GM18526 (cell line): ENCODE data around the gene ASIC5.

ENCODE experiments used
- POLR2A ChIP-seq: IDR thresholded peaks from 3 replicates; pipeline ENCODE4 v1.6.1; 2011; ENCODE audit not compliant: insufficient read length; ENCODE audit errors: extremely low read depth

ASIC5 gene

GRCh38 chr4:155887847-155888570, 21.9 kb upstream of the ASIC5 start:
- TF ChIP-seq POLR2A: no peak

- TF ChIP-seq POLR2A: no peak
Measured at GRCh38 chr4:155887045-155887444, 21.0 kb upstream of the ASIC5 start.

- no peak for TF ChIP-seq POLR2A
Measured at GRCh38 chr4:155885666-155886065, 19.6 kb upstream of the ASIC5 start.

GRCh38 chr4:155883895-155884294, 17.8 kb upstream of the ASIC5 start:
- TF ChIP-seq POLR2A: no peak

GRCh38 chr4:155881555-155881954, 15.5 kb upstream of the ASIC5 start:
- TF ChIP-seq POLR2A: no peak

- TF ChIP-seq POLR2A: no peak
Measured at GRCh38 chr4:155879767-155880166, 13.7 kb upstream of the ASIC5 start.

GRCh38 chr4:155878611-155879010, 12.5 kb upstream of the ASIC5 start:
- TF ChIP-seq POLR2A: no peak

GRCh38 chr4:155877971-155878370, 11.9 kb upstream of the ASIC5 start:
- no peak for TF ChIP-seq POLR2A

- no peak for TF ChIP-seq POLR2A
Measured at GRCh38 chr4:155875878-155876277, 9.8 kb upstream of the ASIC5 start.

- TF ChIP-seq POLR2A: no peak
Measured at GRCh38 chr4:155855897-155856296, 10.2 kb downstream of the ASIC5 start.

- no peak for TF ChIP-seq POLR2A
Measured at GRCh38 chr4:155854582-155855226, 11.4 kb downstream of the ASIC5 start.

- no peak for TF ChIP-seq POLR2A
Measured at GRCh38 chr4:155853189-155853588, 12.9 kb downstream of the ASIC5 start.

GRCh38 chr4:155849042-155849441, 17.0 kb downstream of the ASIC5 start:
- no peak for TF ChIP-seq POLR2A

- no peak for TF ChIP-seq POLR2A
Measured at GRCh38 chr4:155846929-155847328, 19.1 kb downstream of the ASIC5 start.

GRCh38 chr4:155842080-155842479, 24.0 kb downstream of the ASIC5 start:
- no peak for TF ChIP-seq POLR2A

- TF ChIP-seq POLR2A: no peak
Measured at GRCh38 chr4:155837203-155837796, 28.8 kb downstream of the ASIC5 start.
